ENCODE measurements around the gene SLC12A5. TPM values are rescaled to one million over a fixed set of nuclear protein-coding genes. Genes with fewer than 3 reads are reported as not detected.

The SLC12A5 gene
- total and polyA plus RNA-seq, 9 of the 15 experiments (the other 6 are each of a cell fraction or from before 2014, with no cell fraction given): 0.36 to 7.5 (median 2.1) TPM

- TF ChIP-seq RNF219 (CRISPR knock-in tag; IDR thresholded peaks at IDR 0.05) (no peak), CEBPZ (IDR thresholded peaks at IDR 0.05; ENCODE audit: borderline replicate concordance, low read depth, low read length) (no peak), HNRNPUL1 (IDR thresholded peaks at IDR 0.05; ENCODE audit: low read length) (no peak), SRSF9 (IDR thresholded peaks at IDR 0.05; ENCODE audit: borderline replicate concordance, low read depth, low read length) (no peak), WHSC1 (IDR thresholded peaks at IDR 0.05; ENCODE audit: low read length) (no peak), HNRNPLL (IDR thresholded peaks at IDR 0.05; ENCODE audit: low read depth, low read length, poor library complexity, severe bottlenecking) (no peak), ZNF316 (IDR thresholded peaks at IDR 0.05) (no peak), ETS2 (tag; IDR thresholded peaks at IDR 0.05; ENCODE audit: borderline replicate concordance, poor library complexity, severe bottlenecking) (no peak)
Observed at GRCh38 chr20:46028772-46029371, at the start of gene SLC12A5 (continued).

All from K562 (cell line).